B cell (primary cell): ENCODE measurements around the gene HDAC1.

ENCODE experiments used
- CTCF ChIP-seq: fragments of 200-600 bp; IDR thresholded peaks from one replicate; pipeline ENCODE4 v1.8.0; 2022; ENCODE audit warnings: antibody characterized with exemption, mild to moderate bottlenecking
- EZH2 ChIP-seq: IDR thresholded peaks from 2 replicates; pipeline ENCODE4 v1.6.1; 2012; ENCODE audit warnings: borderline replicate concordance, low read depth, mild to moderate bottlenecking, moderate library complexity, low read length; ENCODE audit not compliant: insufficient read depth, poor library complexity, severe bottlenecking

GRCh38 chr1:32358435-32358834 is 66.6 kb downstream of the HDAC1 start:
- TF ChIP-seq EZH2 (no peak), CTCF (no peak)
